NCI-H1694 treated with DMSO at 0.1 percent for 48 hours (cell line): ENCODE measurements around the gene CDKN2D.
A peak's percentile ranks its signal among the peaks of the same experiment; 100 is the strongest.

Experiments
- DNase-seq: peaks from one replicate; lab custom pipeline; 2025; lab: John Stamatoyannopoulos, UW

CDKN2D gene

DNA sequence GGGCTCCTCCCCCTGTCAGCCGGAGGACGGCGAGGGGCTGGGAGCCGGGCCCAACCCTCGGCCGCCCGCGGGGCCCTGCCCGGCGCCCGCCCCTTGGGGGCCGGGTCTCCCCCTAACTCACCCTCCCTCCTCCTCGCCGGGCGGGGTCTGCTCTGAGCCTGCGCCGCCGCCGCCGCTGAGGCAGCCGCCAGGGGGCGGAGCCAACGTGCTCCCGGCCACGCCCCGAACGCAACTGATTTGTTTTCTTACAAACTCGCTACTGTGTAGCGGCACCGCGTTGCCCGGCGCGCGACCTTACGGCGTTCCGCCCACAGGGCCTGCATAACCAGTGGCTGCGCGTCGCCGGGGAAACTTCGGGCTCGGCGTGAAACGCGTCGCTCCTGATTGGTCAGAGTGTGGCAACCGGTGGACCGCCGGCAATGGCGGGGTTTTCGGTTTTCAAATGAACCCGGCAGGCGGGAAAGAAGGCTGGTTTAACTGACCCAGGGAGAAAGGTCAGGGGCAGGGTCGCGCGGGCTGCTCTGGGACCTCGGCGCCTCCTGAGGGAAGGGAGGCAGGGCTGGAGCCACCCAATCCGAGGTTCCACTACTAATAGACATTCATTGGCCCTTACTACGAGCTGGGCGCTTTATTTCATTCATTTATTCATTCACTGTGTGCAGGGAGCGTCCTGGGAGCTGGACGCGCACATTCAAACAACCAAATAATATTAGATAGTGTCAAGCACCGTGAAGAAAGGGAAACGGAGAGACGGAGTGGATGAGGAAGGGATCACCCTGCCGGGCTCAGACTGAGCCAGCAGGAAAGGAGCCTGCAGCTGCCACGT lies at the start of gene CDKN2D:
CDKN2D (minus strand) TSS at position 154 of the 826 bp plus-strand sequence. CDS start 326 bp downstream, outside the sequence.
- peak; percentile 96 for DNase-seq

DNA sequence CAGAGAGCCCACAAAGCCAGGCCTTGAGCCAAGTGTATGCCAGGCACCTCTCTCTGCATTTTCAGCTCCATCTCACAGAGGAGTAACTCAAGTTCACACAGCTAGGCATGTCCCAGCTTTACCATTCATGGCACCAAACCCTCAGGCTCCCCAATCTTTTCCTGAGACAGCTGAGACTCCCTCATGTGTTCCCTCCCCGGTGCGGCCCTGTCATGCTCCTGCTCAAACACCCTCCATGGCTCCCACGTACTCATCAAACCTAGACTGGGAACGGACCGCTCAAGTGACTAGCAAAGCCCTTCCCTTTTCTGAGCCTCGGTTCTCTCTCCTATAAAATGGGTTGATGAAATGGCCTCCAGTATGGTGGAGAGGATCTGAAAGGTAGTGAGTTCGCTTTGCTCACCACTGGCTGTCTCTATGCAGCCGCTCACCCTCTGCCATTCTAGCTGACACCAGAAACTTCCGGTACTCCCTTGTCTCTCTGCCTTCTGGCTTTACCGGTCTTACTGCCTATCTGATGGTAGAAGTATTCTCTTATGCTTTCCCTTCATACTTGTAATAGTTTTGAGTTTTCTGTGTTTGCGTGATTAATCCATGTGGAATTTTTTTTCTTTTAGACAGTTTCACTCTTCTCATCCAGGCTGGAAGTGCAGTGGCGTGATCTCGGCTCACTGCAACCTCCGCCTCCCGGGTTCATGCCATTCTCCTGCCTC lies 48.8 kb upstream of the CDKN2D start:
- no peak for DNase-seq

DNA sequence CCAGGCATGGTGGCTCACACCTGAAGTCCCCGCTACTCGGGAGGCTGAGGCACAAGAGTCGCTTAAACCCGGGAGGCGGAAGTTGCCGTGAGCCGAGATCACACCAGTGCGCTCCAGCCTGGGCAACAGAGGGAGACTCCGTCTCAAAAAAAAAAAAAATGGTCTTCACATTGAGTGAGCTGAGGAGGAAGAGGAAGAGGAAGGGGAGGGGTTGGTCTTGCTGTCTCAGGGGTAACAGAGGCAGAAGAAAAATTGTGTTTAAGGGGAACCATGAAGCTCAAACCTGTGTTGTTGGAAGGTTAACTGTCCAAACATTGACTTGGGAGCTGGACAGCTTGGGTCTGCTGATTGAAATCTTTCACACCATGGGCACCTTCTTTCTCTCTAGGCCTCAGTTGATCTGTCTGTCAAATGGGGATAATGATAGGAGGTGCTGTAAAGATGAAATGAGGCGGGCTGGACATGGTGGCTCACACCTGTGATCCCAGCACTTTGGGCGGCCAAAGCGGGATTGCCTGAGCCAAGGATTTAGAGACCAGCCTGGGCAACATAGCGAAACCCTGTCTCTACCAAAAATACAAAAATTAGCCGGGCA lies 46.7 kb upstream of the CDKN2D start:
- DNase-seq: no peak

DNA sequence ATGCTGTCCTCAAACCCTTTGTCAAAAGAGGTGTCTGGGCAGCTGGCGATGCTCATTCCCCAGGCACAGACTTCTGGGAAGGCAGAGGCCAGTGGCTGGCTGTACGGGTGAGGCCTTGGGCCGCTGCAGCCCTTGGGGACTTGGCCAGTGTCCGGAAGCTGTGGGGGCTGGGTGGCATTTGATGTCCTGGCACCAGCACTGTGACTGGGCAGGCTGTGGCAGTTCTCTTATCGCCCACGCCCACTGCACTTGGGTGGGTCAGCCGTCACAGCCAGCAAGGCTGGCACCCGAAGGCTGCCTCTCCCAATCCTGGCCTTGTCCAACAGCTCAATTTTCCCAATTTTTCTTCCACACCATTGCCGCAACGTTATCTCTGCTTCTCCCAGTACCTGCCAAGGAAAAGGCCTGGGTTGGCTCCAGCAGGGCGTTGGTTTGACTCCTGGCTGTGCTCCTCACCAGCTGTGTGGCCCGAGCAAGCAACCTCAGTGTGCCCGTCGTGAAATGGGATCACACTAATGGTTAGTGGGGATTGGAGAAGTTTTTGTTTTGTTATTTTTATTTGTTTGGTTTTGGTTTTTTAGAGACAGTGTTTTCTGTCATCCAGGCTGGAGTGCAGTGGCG lies 43.8 kb upstream of the CDKN2D start:
- no peak for DNase-seq

DNA sequence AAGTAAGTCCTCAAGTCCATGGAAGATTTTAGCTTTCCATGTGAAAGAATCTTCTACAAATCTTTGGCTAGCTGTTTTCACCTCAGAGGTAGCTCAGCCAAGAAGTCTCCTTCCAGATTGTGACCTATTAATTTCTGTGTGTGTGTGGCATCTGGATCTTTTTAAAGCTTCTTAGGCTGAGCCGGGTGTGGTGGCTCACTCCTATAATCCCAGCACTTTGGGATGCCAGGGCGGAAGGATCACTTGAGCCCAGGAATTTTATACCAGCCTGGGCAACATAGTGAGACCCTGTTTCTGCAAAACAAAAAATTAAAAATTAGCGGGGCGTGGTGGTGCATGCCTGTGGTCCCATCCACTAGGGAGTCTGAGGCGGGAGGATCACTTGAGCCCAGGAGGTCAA lies 43.1 kb upstream of the CDKN2D start:
- DNase-seq: no peak

DNA sequence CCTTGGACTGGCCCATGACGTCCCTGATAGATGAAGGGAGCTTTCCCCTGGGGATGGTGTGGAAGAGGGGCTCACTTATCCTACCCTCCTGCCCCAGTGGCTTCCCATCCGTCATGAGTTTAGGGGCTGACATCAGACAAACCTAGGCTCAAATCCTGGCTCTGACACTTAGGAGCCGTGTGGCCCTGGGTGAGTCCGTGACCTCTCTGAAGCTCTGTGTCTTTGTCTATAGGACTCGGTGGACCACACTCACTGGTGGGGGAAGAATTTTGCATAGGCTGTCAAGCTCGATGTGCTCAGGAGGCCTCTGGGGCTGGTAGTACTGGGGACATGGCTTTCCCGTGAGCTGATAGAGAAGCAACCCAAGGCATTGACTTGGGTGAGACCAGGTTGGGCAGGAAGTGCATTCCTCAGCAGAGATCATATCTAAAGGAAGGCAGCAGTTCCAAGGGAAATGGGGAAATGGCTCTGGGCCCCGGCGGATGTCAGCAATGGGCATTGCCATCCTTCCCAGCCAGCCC lies 35.7 kb upstream of the CDKN2D start:
- no peak for DNase-seq

DNA sequence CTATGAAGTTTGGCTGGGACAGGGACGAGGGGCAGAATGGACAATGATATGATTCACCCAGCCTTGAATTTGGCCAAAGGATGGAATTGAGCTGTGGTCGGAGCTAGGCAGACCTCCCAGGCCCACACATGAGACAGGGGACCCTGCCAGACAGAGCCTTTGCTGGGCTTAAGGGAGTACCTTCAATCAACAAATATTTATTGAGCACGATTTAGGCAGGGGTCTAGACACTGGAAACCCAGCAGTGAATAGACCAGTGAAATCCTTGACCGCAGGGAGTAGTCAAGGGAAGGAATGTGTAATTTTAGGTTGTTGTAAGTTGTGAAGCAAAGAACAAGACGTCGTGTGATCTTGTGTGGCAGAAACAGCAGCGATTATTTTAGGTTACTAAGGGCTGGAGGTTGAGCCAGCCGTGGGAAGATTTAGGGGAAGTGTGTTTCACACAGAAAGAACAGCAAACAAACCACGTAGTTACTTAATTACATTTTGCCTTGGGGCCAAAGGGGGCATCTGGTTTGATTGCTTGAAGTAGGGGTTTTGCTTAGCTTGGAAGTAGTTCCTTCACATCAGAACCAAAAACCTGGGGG lies 35.2 kb upstream of the CDKN2D start:
- no peak for DNase-seq

DNA sequence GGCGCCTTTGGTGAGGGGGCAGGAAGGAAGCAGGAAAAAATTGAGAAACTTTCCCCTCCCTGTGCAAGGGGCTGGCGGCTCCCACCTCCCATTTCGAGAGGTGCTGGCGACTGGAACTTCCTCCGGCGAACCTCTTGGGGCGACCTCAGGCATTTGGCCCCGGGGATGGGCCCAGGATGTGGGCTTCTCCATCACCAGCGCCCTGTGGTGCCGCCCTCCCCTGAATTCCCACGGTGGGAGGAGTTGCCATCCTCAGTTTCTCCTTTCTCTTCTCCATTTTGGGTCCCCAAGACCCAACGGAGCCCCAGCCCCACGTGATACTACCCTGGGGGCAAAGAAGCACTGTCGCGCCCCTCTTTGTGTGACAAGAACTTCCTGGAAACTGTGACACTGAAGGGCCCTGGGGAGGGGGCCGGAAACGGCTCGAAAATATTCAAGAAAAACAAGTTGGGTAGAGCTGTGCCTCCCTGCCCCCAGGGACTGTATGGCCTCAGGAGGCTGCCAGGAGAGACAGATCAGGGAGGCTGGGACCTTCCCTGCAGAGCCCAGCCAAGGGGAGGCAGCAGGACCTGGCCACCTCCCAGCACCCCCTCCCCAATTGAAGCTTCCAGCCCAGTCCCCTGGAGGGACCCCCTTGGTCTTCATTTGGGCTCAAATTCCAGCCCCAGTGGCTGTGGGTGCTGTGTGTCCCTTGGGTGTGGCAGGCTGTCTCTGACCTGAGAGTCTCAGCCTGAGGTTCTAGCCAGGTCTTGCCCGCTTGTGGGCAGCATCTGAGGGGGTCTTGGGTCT lies 34.5 kb upstream of the CDKN2D start:
- DNase-seq: no peak

DNA sequence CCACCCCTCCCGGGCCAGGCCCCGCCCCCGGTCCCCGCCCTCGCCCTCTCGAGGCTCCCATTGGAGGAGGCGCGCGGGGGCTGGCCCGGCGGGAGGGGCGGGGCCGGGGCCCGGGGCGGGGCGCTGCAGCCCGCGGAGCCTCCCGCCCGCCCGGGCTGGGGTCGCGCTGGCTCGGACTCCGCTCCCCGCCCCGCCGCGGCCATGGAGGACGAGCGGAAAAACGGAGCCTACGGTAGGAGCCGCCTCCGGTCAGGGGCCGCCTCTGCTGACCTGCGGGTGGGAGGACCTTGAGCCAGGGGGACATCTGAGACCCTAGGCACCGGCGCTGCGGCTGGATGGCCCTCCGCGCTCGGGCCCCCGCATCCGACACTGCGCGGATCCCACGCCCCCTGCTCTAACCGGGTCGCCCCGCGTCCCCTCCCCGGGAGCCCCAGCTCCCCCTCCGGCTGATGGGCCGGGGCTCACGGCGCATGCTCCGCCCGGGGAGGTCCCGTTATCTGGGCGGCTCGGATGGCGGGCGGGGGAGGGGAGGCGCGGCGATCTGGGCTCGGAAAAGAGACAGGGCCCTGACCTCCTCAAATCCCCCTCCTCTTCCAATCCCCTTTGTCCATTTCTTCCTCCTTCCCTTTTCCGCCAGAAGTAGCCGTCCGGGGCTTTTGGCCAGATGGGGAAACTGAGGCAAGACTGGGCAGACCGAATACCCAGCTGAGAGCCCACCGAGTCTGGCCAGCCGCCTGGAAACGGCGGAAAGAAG lies 33.7 kb upstream of the CDKN2D start:
- DNase-seq: peak; percentile 19

DNA sequence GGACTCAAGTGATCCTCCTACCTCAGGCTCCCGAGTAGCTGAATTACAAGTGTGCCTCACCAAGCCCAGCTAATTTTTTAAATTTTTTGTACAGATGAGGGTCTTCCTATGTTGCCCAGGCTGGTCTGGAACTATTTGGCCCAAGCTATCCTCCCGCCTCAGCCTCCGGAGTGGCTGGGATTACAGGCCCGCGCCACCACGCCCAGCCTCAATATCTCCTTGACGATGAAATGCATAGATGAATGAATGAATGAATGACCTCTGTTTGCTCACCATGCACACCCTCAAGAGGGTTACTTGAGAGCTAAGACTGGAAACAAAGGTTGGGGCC lies 33.2 kb upstream of the CDKN2D start:
- DNase-seq: no peak

DNA sequence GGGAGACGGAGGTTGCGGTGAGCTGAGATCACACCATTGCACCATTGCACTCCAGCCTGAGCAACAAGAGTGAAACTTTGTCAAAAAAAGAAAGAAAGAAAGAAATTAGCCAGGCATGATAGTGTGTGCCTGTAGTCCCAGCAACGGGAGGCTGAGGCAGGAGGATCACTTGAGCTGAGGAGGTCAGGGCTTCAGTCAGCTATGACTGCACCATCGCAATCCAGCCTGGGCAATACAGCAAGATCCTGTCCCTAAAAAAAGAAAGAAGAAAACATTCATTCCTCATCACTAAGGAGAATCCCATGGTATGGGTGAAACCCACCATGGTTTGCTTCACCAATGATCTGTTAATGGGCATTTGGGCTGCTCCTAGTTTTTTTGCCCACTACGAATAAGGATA lies 31.4 kb upstream of the CDKN2D start:
- no peak for DNase-seq

DNA sequence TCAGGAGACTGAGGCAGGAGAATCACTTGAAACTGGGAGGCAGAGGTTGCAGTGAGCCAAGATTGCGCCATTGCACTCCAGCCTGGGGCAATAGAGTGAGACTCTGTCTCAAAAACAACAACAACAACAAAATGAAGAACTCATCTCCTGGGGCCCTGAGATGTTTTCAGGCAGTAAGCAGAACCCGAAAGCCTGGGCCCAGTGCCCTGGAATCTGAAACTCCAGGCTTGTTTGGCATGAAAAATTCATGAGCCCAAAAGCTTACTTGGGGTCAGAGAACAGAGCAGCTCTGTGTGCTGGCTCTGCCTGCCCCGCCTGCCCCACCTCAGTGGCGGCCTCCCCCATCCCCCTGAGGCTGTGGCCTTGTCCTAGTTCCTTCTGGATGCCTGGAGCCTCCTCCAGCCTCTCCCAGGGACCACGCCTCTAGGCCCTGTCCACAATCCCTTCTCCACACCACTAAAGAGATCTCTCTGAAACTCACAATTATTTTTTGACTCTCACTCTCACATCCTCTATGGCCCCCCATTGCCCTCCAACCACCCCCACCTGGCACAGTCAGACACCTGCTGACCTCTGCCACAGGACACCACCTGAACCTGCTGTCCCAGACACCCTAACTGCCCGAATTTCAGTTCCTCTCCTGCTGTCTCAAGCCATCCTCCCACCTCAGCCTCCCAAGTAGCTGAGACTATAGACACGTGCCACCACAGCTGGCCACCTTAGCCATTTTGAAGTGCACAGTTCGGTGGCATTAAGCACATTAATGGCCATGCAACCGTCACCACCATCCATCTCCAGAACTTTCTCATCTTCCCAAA lies 25.2 kb upstream of the CDKN2D start:
- no peak for DNase-seq

DNA sequence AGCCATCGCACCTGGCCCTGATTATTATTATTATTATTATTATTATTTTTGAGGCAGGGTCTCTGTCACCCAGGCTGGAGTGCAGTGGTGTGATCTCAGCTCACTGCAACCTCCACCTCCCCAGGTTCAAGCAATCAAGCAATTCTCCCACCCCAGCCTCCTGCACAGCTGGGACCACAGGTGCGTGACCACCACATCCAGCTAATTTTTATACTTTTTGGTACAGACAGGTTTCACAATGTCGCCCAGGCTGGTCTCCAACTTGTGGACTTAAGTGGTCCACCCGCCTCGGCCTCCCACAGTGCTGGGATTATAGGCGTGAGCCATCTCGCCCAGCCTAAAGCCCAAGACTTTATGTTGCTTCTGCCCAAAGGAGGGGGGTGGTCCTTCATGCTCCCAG lies 24.4 kb upstream of the CDKN2D start:
- DNase-seq: no peak

DNA sequence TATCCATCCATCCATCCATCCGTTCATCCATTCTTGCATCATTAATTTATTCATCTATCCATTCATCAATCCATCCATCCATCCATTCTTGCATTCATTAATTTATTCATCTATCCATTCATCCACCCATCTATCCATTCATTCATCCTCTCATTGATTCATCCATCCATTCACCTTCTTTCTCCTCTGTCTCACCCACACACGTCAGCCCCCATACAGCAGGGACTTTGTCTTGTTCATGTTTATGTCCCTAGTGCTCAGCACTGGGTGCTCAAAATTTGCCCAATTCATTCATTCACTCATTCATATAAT lies 19.0 kb upstream of the CDKN2D start:
- no peak for DNase-seq

DNA sequence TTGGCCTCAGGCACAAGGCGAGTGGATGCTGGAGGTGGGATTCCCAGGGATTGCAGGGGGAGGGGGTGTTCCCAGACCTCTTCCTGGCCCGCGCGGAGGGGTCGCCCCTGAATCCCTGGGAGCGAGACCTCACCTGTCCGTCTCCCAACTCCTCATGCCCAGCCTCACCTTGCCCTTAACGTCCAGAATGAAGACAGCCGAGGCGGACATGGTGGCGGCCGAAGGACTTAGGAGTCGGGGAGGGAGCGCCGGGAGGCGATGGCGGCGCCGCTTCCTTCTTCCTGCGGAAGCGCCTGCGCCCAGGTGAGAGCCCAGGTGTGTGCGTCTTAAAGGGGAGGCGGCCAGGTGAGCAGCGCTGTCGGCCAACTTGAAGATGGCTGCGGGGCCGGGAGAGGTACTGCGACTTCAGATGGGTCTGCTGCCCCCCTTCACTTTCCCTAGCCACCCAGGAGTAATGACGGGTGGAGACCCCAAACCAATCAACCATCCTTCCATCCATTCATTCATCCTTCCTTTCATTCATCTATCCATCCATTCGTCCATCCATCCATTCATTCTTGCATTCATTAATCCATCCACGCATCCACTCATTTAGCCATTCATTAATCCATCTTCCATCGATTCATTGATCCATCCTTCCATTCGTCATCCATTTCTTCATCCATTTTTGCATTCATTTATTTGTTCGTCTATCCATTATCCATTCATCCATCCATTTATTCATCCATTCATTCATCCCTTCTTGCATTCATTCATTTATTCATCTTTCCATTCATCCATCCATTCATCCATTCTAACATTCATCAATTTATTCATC lies 18.5 kb upstream of the CDKN2D start, which contains the start of gene AP1M2:
AP1M2 (minus strand) TSS at position 291 of the 817 bp plus-strand sequence; CDS start at position 210, 81 bp downstream.
- DNase-seq: no peak

DNA sequence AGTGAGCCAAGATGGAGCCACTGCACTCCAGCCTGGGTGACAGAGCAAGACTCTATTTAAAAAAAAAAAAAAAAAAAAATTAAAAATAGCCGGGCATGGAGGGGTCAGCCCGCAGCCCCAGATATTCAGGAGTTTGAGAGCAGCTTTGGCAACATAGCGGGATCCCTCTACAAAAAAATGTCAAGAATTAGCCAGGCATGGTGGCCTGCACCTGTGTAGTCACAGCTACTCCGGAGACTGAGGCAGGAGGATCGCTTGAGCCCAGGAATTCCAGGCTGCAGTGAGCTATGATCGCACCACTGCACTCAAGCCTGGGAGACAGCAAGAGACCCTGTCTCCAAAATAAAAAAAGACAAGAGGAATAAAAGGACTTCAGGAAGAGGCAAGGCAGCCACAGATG lies 17.6 kb upstream of the CDKN2D start:
- no peak for DNase-seq

DNA sequence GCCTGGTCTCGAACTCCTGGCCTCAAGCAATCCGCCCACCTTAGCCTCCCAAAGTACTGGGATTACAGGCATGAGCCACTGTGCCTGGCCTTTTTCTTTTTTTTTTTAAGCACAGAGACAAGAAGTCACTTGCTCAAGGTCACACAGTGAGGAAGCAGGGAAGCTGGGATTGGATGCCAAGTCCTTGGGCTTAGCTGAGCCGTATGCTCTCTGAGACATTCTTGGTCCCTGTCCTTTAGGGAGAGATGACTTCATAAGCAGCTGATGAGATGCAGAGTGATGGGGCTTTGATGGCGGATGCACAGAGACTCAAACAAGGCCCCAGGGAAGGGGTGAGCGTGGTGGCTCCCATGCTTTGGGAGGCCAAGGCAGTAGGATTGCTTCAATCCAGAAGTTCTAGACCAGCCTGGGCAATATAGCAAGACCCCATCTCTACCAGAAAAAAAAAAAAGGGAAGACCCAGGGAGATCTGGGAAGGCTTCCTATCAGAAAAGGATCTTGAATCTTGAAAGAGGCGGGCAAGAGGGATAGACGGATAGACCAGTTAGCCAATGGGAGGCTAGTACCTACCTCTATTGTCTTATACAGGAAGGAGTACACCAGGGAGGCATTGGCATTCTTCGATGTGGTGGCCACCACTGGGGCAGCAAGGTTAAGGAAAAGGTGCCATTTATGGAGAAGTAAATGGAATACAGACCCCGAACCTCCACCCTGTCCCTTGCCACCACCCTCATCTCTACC lies 14.4 kb upstream of the CDKN2D start:
- no peak for DNase-seq

DNA sequence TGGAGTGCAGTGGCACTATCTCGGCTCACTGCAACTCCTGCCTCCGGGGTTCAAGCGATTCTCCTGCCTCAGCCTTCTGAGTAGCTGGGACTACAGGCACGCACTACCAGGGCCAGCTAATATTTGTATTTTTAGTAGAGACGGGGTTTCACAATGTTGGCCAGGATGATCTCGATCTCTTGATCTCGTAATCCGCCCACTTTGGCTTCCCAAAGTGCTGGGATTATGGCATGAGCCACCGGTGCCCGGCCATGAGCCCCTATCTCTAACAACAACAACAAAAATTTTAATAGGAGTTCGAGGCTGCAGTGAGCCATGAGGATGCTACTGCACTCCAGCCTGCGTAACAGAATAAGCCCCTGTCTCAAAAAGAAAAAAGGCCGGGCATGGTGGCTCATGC lies 13.3 kb upstream of the CDKN2D start:
- no peak for DNase-seq
